GM12892 (cell line): Measurements from ENCODE around the gene PHACTR3.

Experiments
- POLR2A ChIP-seq: IDR thresholded peaks from 2 replicates; pipeline ENCODE4 v1.6.1; 2011; ENCODE audit warnings: low read depth, low read length, control low read depth
- POLR2AphosphoS5 ChIP-seq: IDR thresholded peaks from 2 replicates; pipeline ENCODE4 v1.6.1; 2011; ENCODE audit warnings: low read depth, low read length, control low read depth
- TAF1 ChIP-seq: IDR thresholded peaks from 2 replicates; pipeline ENCODE4 v1.6.1; 2011; ENCODE audit warnings: low read depth, mild to moderate bottlenecking, control low read depth, low read length, borderline replicate concordance

DNA sequence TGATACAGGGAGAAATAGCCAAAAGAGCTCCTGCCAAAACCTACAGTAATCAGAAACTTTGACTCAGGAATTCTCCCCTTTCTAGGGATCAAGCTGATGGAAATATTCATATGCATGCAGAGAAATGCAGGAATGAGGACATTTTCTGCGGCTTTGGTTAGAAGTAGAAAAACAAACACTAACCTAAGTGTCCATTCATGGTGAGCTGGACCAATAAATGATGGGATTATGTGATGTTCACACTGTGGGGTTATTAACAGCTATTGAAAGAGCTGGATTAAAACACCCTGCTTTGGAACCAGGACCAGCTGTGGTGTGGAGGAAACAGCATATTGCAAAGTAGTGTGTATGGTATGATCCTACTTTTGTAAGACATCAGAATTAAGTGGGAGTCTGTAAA, 186.0 kb downstream of the PHACTR3 start:
- TF ChIP-seq POLR2AphosphoS5: no peak
- no peak for TF ChIP-seq POLR2A
- TF ChIP-seq TAF1: no peak
